H1 (cell line): ENCODE data around the gene IL32.

Source experiments
- NRF1 ChIP-seq: IDR thresholded peaks from 2 replicates; pipeline ENCODE4 v1.6.1; 2011; ENCODE audit warnings: mild to moderate bottlenecking, low read depth, low read length, improper control_type of control experiment
- POLR2A ChIP-seq, 2 experiments: IDR thresholded peaks; 1 replicate in 1 of 2; 2 replicates in 1 of 2; pipeline ENCODE4 v1.6.1; 2011; ENCODE audit warnings: low read depth in 2 of 2, low read length in 2 of 2, mild to moderate bottlenecking in 2 of 2; ENCODE audit errors: control extremely low read depth in 1 of 2

- TF ChIP-seq POLR2A (IDR thresholded peaks at IDR 0.05; ENCODE audit: control extremely low read depth in 1 of 2, low read depth in 2 of 2, low read length in 2 of 2), result no peak
- TF ChIP-seq NRF1, result no peak
Observed at GRCh38 chr16:3113765-3114479, 48.5 kb downstream of the IL32 start.
